ENCODE data around the gene CACNG4.

CACNG4 gene

GRCh38 chr17:66952031-66952524 lies 12.4 kb upstream of the CACNG4 start:
- ATAC-seq (ENCODE audit: insufficient read depth, low read depth) (no peak), DNase-seq (no peak)
- Histone ChIP-seq H2AFZ (ENCODE audit: low read depth, low read length) (no peak overlapping the region), H4K20me1 (ENCODE audit: insufficient read depth, low read length) (no peaks in the 10 kb centered on the region), H3K9me3 (ENCODE audit: insufficient read depth, low read length, severe bottlenecking) (no peaks in the 10 kb centered on the region), H3K36me3 (ENCODE audit: insufficient read depth, low read length) (no peaks in the 10 kb centered on the region), H3K4me3 (ENCODE audit: low read depth in 1 of 2, low read length in 2 of 2) (no peak overlapping the region), H3K9ac (ENCODE audit: low read depth, low read length) (no peak overlapping the region), H3K79me2 (ENCODE audit: insufficient read depth, low read length) (no peaks in the 10 kb centered on the region), H3K4me1 (ENCODE audit: insufficient read depth, low read length) (no peaks in the 10 kb centered on the region), H3K27ac (ENCODE audit: low read length) (no peak overlapping the region), H3K27me3 (ENCODE audit: insufficient read depth, low read length, poor library complexity) (peaks cover 5% of the 10 kb centered on the region), H3K4me2 (ENCODE audit: insufficient read depth, low read length) (no peak overlapping the region)
- TF ChIP-seq CTCF (IDR thresholded peaks at IDR 0.05; ENCODE audit: borderline replicate concordance, extremely low read depth, low read length, poor library complexity, severe bottlenecking), result no peak
- no peak for TF ChIP-seq EZH2 (IDR thresholded peaks at IDR 0.05; ENCODE audit: borderline replicate concordance, low read depth, low read length, severe bottlenecking)

GRCh38 chr17:66952681-66953629 lies 11.6 kb upstream of the CACNG4 start:
- TF ChIP-seq CTCF (IDR thresholded peaks at IDR 0.05; ENCODE audit: borderline replicate concordance, extremely low read depth, low read length, poor library complexity, severe bottlenecking) (no peak), EZH2 (IDR thresholded peaks at IDR 0.05; ENCODE audit: borderline replicate concordance, low read depth, low read length, severe bottlenecking) (no peak)
- no peaks in the 10 kb centered on the region for H4K20me1 ChIP-seq (ENCODE audit: insufficient read depth, low read length)
- no peak overlapping the region for H2AFZ ChIP-seq (ENCODE audit: low read depth, low read length)
- H3K36me3 ChIP-seq (ENCODE audit: insufficient read depth, low read length), result no peaks in the 10 kb centered on the region
- no peaks in the 10 kb centered on the region for H3K9me3 ChIP-seq (ENCODE audit: insufficient read depth, low read length, severe bottlenecking)
- no peak overlapping the region for H3K4me2 ChIP-seq (ENCODE audit: insufficient read depth, low read length)
- H3K4me1 ChIP-seq (ENCODE audit: insufficient read depth, low read length), result no peaks in the 10 kb centered on the region
- H3K79me2 ChIP-seq (ENCODE audit: insufficient read depth, low read length), result no peaks in the 10 kb centered on the region
- H3K9ac ChIP-seq (ENCODE audit: low read depth, low read length), result no peak overlapping the region
- no peak overlapping the region for H3K4me3 ChIP-seq (ENCODE audit: low read depth in 1 of 2, low read length in 2 of 2)
- ATAC-seq (ENCODE audit: insufficient read depth, low read depth), result no peak
- no peak overlapping the region for H3K27ac ChIP-seq (ENCODE audit: low read length)
- peaks cover 5% of the 10 kb centered on the region for H3K27me3 ChIP-seq (ENCODE audit: insufficient read depth, low read length, poor library complexity)
- DNase-seq, result no peak

GRCh38 chr17:66953630-66954020 lies 10.9 kb upstream of the CACNG4 start:
- Histone ChIP-seq H3K4me1 (ENCODE audit: insufficient read depth, low read length) (no peaks in the 10 kb centered on the region), H3K79me2 (ENCODE audit: insufficient read depth, low read length) (no peaks in the 10 kb centered on the region), H3K9ac (ENCODE audit: low read depth, low read length) (no peak overlapping the region), H3K27me3 (ENCODE audit: insufficient read depth, low read length, poor library complexity) (peaks cover 5% of the 10 kb centered on the region), H2AFZ (ENCODE audit: low read depth, low read length) (no peak overlapping the region), H3K27ac (ENCODE audit: low read length) (no peak overlapping the region), H3K4me3 (ENCODE audit: low read depth in 1 of 2, low read length in 2 of 2) (no peak overlapping the region), H3K4me2 (ENCODE audit: insufficient read depth, low read length) (no peak overlapping the region), H3K9me3 (ENCODE audit: insufficient read depth, low read length, severe bottlenecking) (no peaks in the 10 kb centered on the region), H4K20me1 (ENCODE audit: insufficient read depth, low read length) (no peaks in the 10 kb centered on the region), H3K36me3 (ENCODE audit: insufficient read depth, low read length) (no peaks in the 10 kb centered on the region)
- TF ChIP-seq EZH2 (IDR thresholded peaks at IDR 0.05; ENCODE audit: borderline replicate concordance, low read depth, low read length, severe bottlenecking) (no peak), CTCF (IDR thresholded peaks at IDR 0.05; ENCODE audit: borderline replicate concordance, extremely low read depth, low read length, poor library complexity, severe bottlenecking) (no peak)
- DNase-seq, result no peak
- ATAC-seq (ENCODE audit: insufficient read depth, low read depth), result no peak

Measured in DND-41 (cell line).